H9 (cell line): Measurements from ENCODE around the gene CNGB1. TPM values are rescaled to one million over a fixed set of nuclear protein-coding genes. Genes with fewer than 3 reads are reported as not detected.

Experiments
- DNase-seq: peaks from one replicate; pipeline ENCODE4 v3.0.0-alpha.2; 2017
- H2AFZ ChIP-seq: one replicate; pipeline ENCODE4 v1.6.1; 2013; ENCODE audit warnings: mild to moderate bottlenecking, low read length, control low read depth, moderate library complexity
- H2AK5ac ChIP-seq: 2 replicates; pipeline ENCODE4 v1.6.1; 2013; ENCODE audit warnings: low read length, control low read depth, mixed read lengths; ENCODE audit not compliant: insufficient read length
- H2BK120ac ChIP-seq: one replicate; pipeline ENCODE4 v1.6.1; 2013; ENCODE audit warnings: low read depth, mild to moderate bottlenecking, low read length, control low read depth, inconsistent platforms; ENCODE audit not compliant: poor library complexity, severe bottlenecking
- H2BK12ac ChIP-seq: 2 replicates; pipeline ENCODE4 v1.6.1; 2013; ENCODE audit warnings: low read length, control low read depth, mixed read lengths, low read depth; ENCODE audit not compliant: insufficient read length
- H2BK15ac ChIP-seq: 2 replicates; pipeline ENCODE4 v1.6.1; 2013; ENCODE audit warnings: low read depth, low read length, control low read depth
- H2BK20ac ChIP-seq: one replicate; pipeline ENCODE4 v1.6.1; 2013; ENCODE audit warnings: low read depth, mild to moderate bottlenecking, low read length, control low read depth, inconsistent platforms; ENCODE audit not compliant: poor library complexity, severe bottlenecking
- H2BK5ac ChIP-seq: 2 replicates; pipeline ENCODE4 v1.6.1; 2013; ENCODE audit warnings: low read length, control low read depth, mixed read lengths; ENCODE audit not compliant: insufficient read length
- H3K14ac ChIP-seq: 2 replicates; pipeline ENCODE4 v1.6.1; 2013; ENCODE audit warnings: low read length, control low read depth; ENCODE audit not compliant: insufficient read depth
- H3K18ac ChIP-seq: 2 replicates; pipeline ENCODE4 v1.6.1; 2013; ENCODE audit warnings: low read depth, mild to moderate bottlenecking, mixed read lengths, low read length, control low read depth; ENCODE audit not compliant: insufficient read length
- H3K23ac ChIP-seq: 2 replicates; pipeline ENCODE4 v1.6.1; 2013; ENCODE audit warnings: low read length, control low read depth, mixed read lengths, low read depth; ENCODE audit not compliant: insufficient read length
- H3K23me2 ChIP-seq: 2 replicates; pipeline ENCODE4 v1.6.1; 2013; ENCODE audit warnings: low read depth, mild to moderate bottlenecking, mixed read lengths, low read length, control low read depth; ENCODE audit not compliant: insufficient read length, poor library complexity, severe bottlenecking
- H3K27ac ChIP-seq: 2 replicates; pipeline ENCODE4 v1.5.1; 2013; ENCODE audit warnings: low read length, control low read depth, mixed read lengths, low read depth; ENCODE audit not compliant: insufficient read length
- H3K27me3 ChIP-seq: 2 replicates; pipeline ENCODE4 v1.6.1; 2013; ENCODE audit warnings: low read length, control low read depth, inconsistent platforms; ENCODE audit not compliant: insufficient read depth
- H3K4ac ChIP-seq: 2 replicates; pipeline ENCODE4 v1.6.1; 2013; ENCODE audit warnings: low read depth, mild to moderate bottlenecking, control low read depth, inconsistent platforms, low read length, moderate library complexity
- H3K4me1 ChIP-seq: 2 replicates; pipeline ENCODE4 v1.6.1; 2013; ENCODE audit warnings: low read length, control low read depth, inconsistent platforms; ENCODE audit not compliant: insufficient read depth
- H3K4me2 ChIP-seq: 2 replicates; pipeline ENCODE4 v1.6.1; 2013; ENCODE audit warnings: low read length, control low read depth, mixed read lengths; ENCODE audit not compliant: insufficient read length, insufficient read depth
- H3K56ac ChIP-seq: 2 replicates; pipeline ENCODE4 v1.6.1; 2013; ENCODE audit warnings: low read depth, mild to moderate bottlenecking, mixed read lengths, low read length, control low read depth; ENCODE audit not compliant: insufficient read length
- H3K79me1 ChIP-seq: 2 replicates; pipeline ENCODE4 v1.6.1; 2013; ENCODE audit warnings: low read depth, mild to moderate bottlenecking, moderate library complexity, low read length, control low read depth, inconsistent platforms; ENCODE audit not compliant: insufficient read depth, poor library complexity, severe bottlenecking
- H3K79me2 ChIP-seq: 2 replicates; pipeline ENCODE4 v1.6.1; 2013; ENCODE audit warnings: low read length, control low read depth, inconsistent platforms; ENCODE audit not compliant: insufficient read depth
- H3K9ac ChIP-seq: 2 replicates; pipeline ENCODE4 v1.6.1; 2013; ENCODE audit warnings: low read length, control low read depth, mixed read lengths; ENCODE audit not compliant: insufficient read length; ENCODE audit errors: extremely low read depth
- H3K9me3 ChIP-seq: one replicate; pipeline ENCODE4 v1.6.1; 2013; ENCODE audit warnings: low read depth, low read length, inconsistent platforms; ENCODE audit not compliant: control insufficient read depth
- H3T11ph ChIP-seq: one replicate; pipeline ENCODE4 v1.6.1; 2013; ENCODE audit warnings: mild to moderate bottlenecking, low read length, control low read depth, inconsistent platforms
- H4K20me1 ChIP-seq: one replicate; pipeline ENCODE4 v1.6.1; 2013; ENCODE audit not compliant: control insufficient read depth, insufficient read length, insufficient read depth
- H4K5ac ChIP-seq: 2 replicates; pipeline ENCODE4 v1.6.1; 2013; ENCODE audit warnings: low read depth, mild to moderate bottlenecking, mixed read lengths, low read length, control low read depth; ENCODE audit not compliant: insufficient read length
- H4K8ac ChIP-seq: replicated peaks from 2 replicates; pipeline ENCODE4 v1.6.1; 2013; ENCODE audit warnings: low read length, control low read depth, mixed read lengths, low read depth; ENCODE audit not compliant: insufficient read length
- H4K91ac ChIP-seq: 2 replicates; pipeline ENCODE4 v1.6.1; 2013; ENCODE audit warnings: low read depth, mild to moderate bottlenecking, moderate library complexity, mixed read lengths, low read length, control low read depth; ENCODE audit not compliant: insufficient read length
- H3K27ac Mint-ChIP-seq, 3 experiments: 2 replicates in 2 of 3; 3 replicates in 1 of 3; pipeline ENCODE4 v1.8.0; 2020 to 2021; ENCODE audit warnings: mixed read lengths in 3 of 3, mild to moderate bottlenecking in 1 of 3, moderate library complexity in 1 of 3
- H3K27me3 Mint-ChIP-seq: 2 replicates; pipeline ENCODE4 v1.8.0; 2021; ENCODE audit warnings: low read depth, mild to moderate bottlenecking, moderate library complexity, mixed read lengths
- H3K36me3 Mint-ChIP-seq, 3 experiments: 2 replicates in 2 of 3; 3 replicates in 1 of 3; pipeline ENCODE4 v1.8.0; 2020 to 2021; ENCODE audit warnings: low read depth in 3 of 3, mixed read lengths in 3 of 3; ENCODE audit not compliant: insufficient read depth in 1 of 3
- H3K4me1 Mint-ChIP-seq, 2 experiments: 2 replicates each; pipeline ENCODE4 v1.8.0; 2020; ENCODE audit warnings: mixed read lengths in 2 of 2
- H3K4me3 Mint-ChIP-seq, 2 experiments: 2 replicates in 1 of 2; 3 replicates in 1 of 2; pipeline ENCODE4 v1.8.0; 2020 to 2021; ENCODE audit warnings: mild to moderate bottlenecking in 2 of 2, mixed read lengths in 2 of 2, moderate library complexity in 1 of 2
- H3K9me3 Mint-ChIP-seq, 2 experiments: 2 replicates in 1 of 2; 3 replicates in 1 of 2; pipeline ENCODE4 v1.8.0; 2020; ENCODE audit warnings: mild to moderate bottlenecking in 2 of 2, mixed read lengths in 2 of 2, moderate library complexity in 1 of 2
- WGBS: extraction: QIAGEN DNeasy Blood & Tissue Kit; methylation state at CpG from one replicate; pipeline ENCODE4 v1.1.7; 2013; ENCODE audit warnings: missing lambda C conversion rate, low lambda C conversion rate, mixed read lengths; ENCODE audit not compliant: insufficient read length; ENCODE audit errors: extremely low coverage; 5-methylcytosine and 5-hydroxymethylcytosine counted together
- total RNA-seq: library from RNA; stranded (reverse); gene quantifications from 2 replicates; pipeline ENCODE4 v1.2.1, GENCODE V29; 2021
- TF ChIP-seq, protein P1 (sequence below): fragments of 200-600 bp; sonication (generic); conservative IDR thresholded peaks from 3 replicates; pipeline ENCODE4 v1.8.0; 2021; ENCODE audit warnings: antibody characterized with exemption, mild to moderate bottlenecking

CNGB1 gene
- total RNA-seq, 1 experiment from 2014 or later = not detected

- no peak overlapping the region for H4K8ac ChIP-seq
- no peak overlapping the region for H2AFZ ChIP-seq
- TF ChIP-seq, protein P1, sequence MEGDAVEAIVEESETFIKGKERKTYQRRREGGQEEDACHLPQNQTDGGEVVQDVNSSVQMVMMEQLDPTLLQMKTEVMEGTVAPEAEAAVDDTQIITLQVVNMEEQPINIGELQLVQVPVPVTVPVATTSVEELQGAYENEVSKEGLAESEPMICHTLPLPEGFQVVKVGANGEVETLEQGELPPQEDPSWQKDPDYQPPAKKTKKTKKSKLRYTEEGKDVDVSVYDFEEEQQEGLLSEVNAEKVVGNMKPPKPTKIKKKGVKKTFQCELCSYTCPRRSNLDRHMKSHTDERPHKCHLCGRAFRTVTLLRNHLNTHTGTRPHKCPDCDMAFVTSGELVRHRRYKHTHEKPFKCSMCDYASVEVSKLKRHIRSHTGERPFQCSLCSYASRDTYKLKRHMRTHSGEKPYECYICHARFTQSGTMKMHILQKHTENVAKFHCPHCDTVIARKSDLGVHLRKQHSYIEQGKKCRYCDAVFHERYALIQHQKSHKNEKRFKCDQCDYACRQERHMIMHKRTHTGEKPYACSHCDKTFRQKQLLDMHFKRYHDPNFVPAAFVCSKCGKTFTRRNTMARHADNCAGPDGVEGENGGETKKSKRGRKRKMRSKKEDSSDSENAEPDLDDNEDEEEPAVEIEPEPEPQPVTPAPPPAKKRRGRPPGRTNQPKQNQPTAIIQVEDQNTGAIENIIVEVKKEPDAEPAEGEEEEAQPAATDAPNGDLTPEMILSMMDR = no peak
- Mint-ChIP-seq H3K27me3 (peaks cover 13% of the 10 kb centered on the region), H3K4me1 (peaks cover 13 to 14% of the 10 kb centered on the region in 2 experiments), H3K9me3 (no peaks in the 10 kb centered on the region), H3K27ac (no peak overlapping the region), H3K36me3 (no peaks in the 10 kb centered on the region), H3K4me3 (no peak overlapping the region)
- H3K14ac ChIP-seq = no peak overlapping the region
- H3K79me2 ChIP-seq = no peaks in the 10 kb centered on the region
- H2BK120ac ChIP-seq = no peak overlapping the region
- H3K27ac ChIP-seq = no peak overlapping the region
- H3K9me3 ChIP-seq = no peaks in the 10 kb centered on the region
- H2BK15ac ChIP-seq = no peak overlapping the region
- no peaks in the 10 kb centered on the region for H3K23me2 ChIP-seq
- no peaks in the 10 kb centered on the region for H3K79me1 ChIP-seq
- no peak overlapping the region for H3T11ph ChIP-seq
- no peaks in the 10 kb centered on the region; the same call in none of the 2 replicates for H3K4me1 ChIP-seq
- no peak overlapping the region for H4K5ac ChIP-seq
- no peak overlapping the region for H2BK20ac ChIP-seq
- no peak overlapping the region for H3K23ac ChIP-seq
- no peaks in the 10 kb centered on the region for H4K20me1 ChIP-seq
- no peak overlapping the region for H2AK5ac ChIP-seq
- H3K9ac ChIP-seq = no peak overlapping the region
- H2BK12ac ChIP-seq = no peak overlapping the region
- no peak overlapping the region for H3K4me2 ChIP-seq
- H2BK5ac ChIP-seq = no peak overlapping the region
- H3K56ac ChIP-seq = no peak overlapping the region
- DNase-seq = no peak
- H3K27me3 ChIP-seq = no peaks in the 10 kb centered on the region
- H4K91ac ChIP-seq = no peak overlapping the region
- H3K18ac ChIP-seq = no peak overlapping the region
- no CpG with 5 or more reads among the region's 7 CpGs for WGBS
- no peak overlapping the region for H3K4ac ChIP-seq
Observed at GRCh38 chr16:57870753-57871454, 100.0 kb downstream of the CNGB1 start.
